IMR-90 (cell line): ENCODE results near the gene MAP3K19.
"Not testable (repeated sequence)": the region's sequence is repeated elsewhere in the genome, so short reads cannot be mapped to it uniquely, and the experiment has no call there.

Experiments
- BHLHE40 ChIP-seq: fragments of 150-350 bp; IDR thresholded peaks from 2 replicates; pipeline ENCODE4 v1.6.1; 2016; ENCODE audit warnings: mild to moderate bottlenecking, low read depth, low read length
- CHD1 ChIP-seq: IDR thresholded peaks from 2 replicates; pipeline ENCODE4 v1.6.1; 2012; ENCODE audit warnings: low read depth, low read length, improper control_type of control experiment
- RAD21 ChIP-seq: IDR thresholded peaks from 2 replicates; pipeline ENCODE4 v1.6.1; 2012; ENCODE audit warnings: low read length, improper control_type of control experiment
- RCOR1 ChIP-seq: IDR thresholded peaks from 2 replicates; pipeline ENCODE4 v1.6.1; 2012; ENCODE audit warnings: mild to moderate bottlenecking, low read length, improper control_type of control experiment; ENCODE audit not compliant: insufficient replicate concordance
- TF ChIP-seq, protein P1 (sequence below): conservative IDR thresholded peaks from 2 replicates; pipeline ENCODE4 v1.5.1; 2012; ENCODE audit warnings: mild to moderate bottlenecking, low read depth, low read length, improper control_type of control experiment

DNA sequence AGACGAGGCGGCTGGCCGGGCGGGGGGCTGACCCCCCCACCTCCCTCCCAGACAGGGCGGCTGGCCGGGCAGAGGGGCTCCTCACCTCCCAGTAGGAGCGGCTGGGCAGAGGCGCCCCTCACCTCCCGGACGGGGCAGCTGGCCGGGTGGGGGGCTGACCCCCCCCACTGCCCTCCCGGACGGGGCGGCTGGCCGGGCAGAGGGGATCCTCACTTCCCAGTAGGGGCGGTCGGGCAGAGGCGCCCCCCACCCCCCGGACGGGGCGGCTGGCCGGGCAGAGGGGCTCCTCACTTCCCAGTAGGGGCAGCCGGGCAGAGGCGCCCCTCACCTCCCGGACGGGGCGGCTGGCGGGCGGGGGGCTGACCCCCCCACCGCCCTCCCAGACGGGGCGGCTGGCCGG, 14.0 kb downstream of the MAP3K19 start:
- not testable (repeated sequence) for TF ChIP-seq BHLHE40, RCOR1, CHD1, RAD21
- TF ChIP-seq, protein P1, sequence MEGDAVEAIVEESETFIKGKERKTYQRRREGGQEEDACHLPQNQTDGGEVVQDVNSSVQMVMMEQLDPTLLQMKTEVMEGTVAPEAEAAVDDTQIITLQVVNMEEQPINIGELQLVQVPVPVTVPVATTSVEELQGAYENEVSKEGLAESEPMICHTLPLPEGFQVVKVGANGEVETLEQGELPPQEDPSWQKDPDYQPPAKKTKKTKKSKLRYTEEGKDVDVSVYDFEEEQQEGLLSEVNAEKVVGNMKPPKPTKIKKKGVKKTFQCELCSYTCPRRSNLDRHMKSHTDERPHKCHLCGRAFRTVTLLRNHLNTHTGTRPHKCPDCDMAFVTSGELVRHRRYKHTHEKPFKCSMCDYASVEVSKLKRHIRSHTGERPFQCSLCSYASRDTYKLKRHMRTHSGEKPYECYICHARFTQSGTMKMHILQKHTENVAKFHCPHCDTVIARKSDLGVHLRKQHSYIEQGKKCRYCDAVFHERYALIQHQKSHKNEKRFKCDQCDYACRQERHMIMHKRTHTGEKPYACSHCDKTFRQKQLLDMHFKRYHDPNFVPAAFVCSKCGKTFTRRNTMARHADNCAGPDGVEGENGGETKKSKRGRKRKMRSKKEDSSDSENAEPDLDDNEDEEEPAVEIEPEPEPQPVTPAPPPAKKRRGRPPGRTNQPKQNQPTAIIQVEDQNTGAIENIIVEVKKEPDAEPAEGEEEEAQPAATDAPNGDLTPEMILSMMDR: not testable (repeated sequence)
